OCI-LY3 (cell line): ENCODE measurements around the gene TSN.

ENCODE experiments used
- EZH2phosphoT487 ChIP-seq: fragments of 200-600 bp; shearing (Covaris generic); IDR thresholded peaks from 2 replicates; pipeline ENCODE4 v1.6.1; 2018; ENCODE audit warnings: antibody characterized with exemption, mixed run types, low read depth
- TF ChIP-seq, protein P1 (sequence below): fragments of 200-600, 300-600 bp; sonication (generic); IDR thresholded peaks from 2 replicates; pipeline ENCODE4 v1.5.1; 2014; ENCODE audit warnings: antibody characterized with exemption, low read length, low read depth

DNA sequence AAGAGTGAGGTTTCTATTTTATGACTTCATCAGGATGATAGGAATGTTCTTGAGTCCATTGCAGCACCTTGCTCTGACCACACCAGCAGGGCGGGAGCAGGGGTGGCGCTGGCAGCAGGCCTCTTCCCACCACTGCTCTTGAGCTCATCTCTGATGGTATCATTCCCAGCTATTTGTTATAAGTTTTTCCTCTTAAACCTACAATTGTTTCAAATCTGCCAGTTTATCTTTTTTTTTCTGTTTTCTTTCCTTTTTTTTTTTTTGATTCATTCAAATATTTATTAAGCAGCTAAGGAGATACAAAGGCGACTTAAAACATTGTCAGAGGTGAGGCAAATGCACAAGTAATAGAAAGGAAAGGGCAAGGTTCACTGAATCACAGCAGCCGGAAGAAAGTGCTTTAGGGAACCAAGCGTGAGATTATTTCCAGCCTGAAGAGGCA, 47.5 kb upstream of the TSN start:
- TF ChIP-seq, protein P1, sequence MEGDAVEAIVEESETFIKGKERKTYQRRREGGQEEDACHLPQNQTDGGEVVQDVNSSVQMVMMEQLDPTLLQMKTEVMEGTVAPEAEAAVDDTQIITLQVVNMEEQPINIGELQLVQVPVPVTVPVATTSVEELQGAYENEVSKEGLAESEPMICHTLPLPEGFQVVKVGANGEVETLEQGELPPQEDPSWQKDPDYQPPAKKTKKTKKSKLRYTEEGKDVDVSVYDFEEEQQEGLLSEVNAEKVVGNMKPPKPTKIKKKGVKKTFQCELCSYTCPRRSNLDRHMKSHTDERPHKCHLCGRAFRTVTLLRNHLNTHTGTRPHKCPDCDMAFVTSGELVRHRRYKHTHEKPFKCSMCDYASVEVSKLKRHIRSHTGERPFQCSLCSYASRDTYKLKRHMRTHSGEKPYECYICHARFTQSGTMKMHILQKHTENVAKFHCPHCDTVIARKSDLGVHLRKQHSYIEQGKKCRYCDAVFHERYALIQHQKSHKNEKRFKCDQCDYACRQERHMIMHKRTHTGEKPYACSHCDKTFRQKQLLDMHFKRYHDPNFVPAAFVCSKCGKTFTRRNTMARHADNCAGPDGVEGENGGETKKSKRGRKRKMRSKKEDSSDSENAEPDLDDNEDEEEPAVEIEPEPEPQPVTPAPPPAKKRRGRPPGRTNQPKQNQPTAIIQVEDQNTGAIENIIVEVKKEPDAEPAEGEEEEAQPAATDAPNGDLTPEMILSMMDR, result no peak
- TF ChIP-seq EZH2phosphoT487, result no peak
